Sigmoid colon (tissue), 7 donors: ENCODE results near the gene DOK6. TPM values are rescaled to one million over a fixed set of nuclear protein-coding genes. Genes with fewer than 3 reads are reported as not detected.

Source experiments
- DNase-seq: peaks from one replicate; pipeline ENCODE4 v3.0.0-alpha.2; 2019
- H3K27ac ChIP-seq, 4 donors: fragments of 200-600 bp; sonication (generic); one replicate each; pipeline ENCODE4 v1.5.1; 2016 to 2019; ENCODE audit warnings: mild to moderate bottlenecking in 1 of 4
- H3K27me3 ChIP-seq, 3 donors: fragments of 200-600 bp; sonication (generic); one replicate each; pipeline ENCODE4 v1.5.1; 2019; ENCODE audit warnings: mild to moderate bottlenecking in 1 of 3
- H3K36me3 ChIP-seq, 4 donors: fragments of 200-600 bp; sonication (generic); one replicate each; pipeline ENCODE4 v1.5.1; 2016 to 2019
- H3K4me1 ChIP-seq, 4 donors: fragments of 200-600 bp; sonication (generic); one replicate each; pipeline ENCODE4 v1.5.1; 2017 to 2019
- H3K4me3 ChIP-seq, 4 donors: fragments of 200-600 bp; sonication (generic); one replicate each; pipeline ENCODE4 v1.5.1; 2017 to 2019; ENCODE audit warnings: mild to moderate bottlenecking in 2 of 4, moderate library complexity in 1 of 4
- H3K9me3 ChIP-seq, 4 donors: fragments of 200-600 bp in 3 of 4; sonication (generic) in 3 of 4; one replicate each; pipeline versions ENCODE4 v1.5.1 to v1.6.1; 2013 to 2019
- EP300 ChIP-seq, 4 donors: sonication (generic); formaldehyde crosslinking; IDR thresholded peaks; one replicate each; pipeline ENCODE4 v1.6.1; 2017; ENCODE audit warnings: antibody characterized with exemption in 4 of 4
- POLR2A ChIP-seq, 2 donors: fragments of 450-650 bp; IDR thresholded peaks; one replicate each; pipeline ENCODE4 v1.6.1; 2016; ENCODE audit warnings: antibody characterized with exemption in 2 of 2, mild to moderate bottlenecking in 2 of 2, moderate library complexity in 2 of 2
- POLR2AphosphoS5 ChIP-seq, 4 donors: sonication (generic); formaldehyde crosslinking; IDR thresholded peaks; one replicate each; pipeline ENCODE4 v1.6.1; 2017; ENCODE audit warnings: antibody characterized with exemption in 4 of 4
- whole genome bisulfite sequencing, 2 donors: extraction: QIAGEN DNeasy Blood & Tissue Kit; methylation state at CpG; one replicate each; pipeline ENCODE4 v1.1.7; 2013; 5-methylcytosine and 5-hydroxymethylcytosine counted together
- intact Hi-C: fragments of 100-400 bp; cut with DNase I; formaldehyde crosslinking; loops from one replicate; pipeline ENCODE4 v1.15.1; 2023
- polyA plus RNA-seq, 3 donors: library from polyadenylated mRNA; stranded (reverse); fragments of 200-250 nt; gene quantifications; one replicate each; pipeline ENCODE4 v1.2.3, GENCODE V29; 2013
- total RNA-seq, 4 donors: library from RNA; depleted of rRNA; stranded (reverse); fragments of >200 nt; gene quantifications; one replicate each; pipeline ENCODE4 v1.1.0, GENCODE V29; 2016
- TF ChIP-seq, protein P1 (sequence below), 4 experiments: fragments of 450-650 bp in 3 of 4; fragments of 200-600 bp in 1 of 4; IDR thresholded peaks; one replicate each; pipeline ENCODE4 v1.5.1; 2016 to 2019; ENCODE audit warnings: antibody characterized with exemption in 4 of 4, mild to moderate bottlenecking in 3 of 4, moderate library complexity in 2 of 4
- donor health status: healthy with polysubstance abuse.
- donor health status: Bipolar disorder and iron deficiency.
- donor health status: healthy.

The DOK6 gene
- total and polyA plus RNA-seq, 7 donors, result under 0.01 to 1.9 (median 0.95) TPM

DNA sequence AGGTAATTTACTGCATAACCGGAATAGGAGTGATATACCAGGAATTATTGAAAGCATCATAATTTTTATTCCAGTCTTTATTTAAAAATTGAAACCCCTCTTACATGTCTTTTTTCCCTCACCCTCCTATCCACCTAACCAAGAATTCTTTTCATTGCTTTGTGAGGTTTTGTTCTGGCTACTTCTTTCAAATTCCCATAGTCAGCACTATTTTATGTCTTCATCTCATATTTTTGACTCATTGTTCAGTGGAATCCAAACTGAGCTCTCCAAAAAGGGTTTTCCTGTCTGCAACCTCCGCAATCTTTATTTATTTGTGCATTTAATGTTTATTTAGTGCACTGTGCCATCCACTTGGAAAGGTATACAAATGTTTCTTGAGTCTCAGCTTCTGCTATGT, 128.5 kb downstream of the DOK6 start:
- intact Hi-C loops, result no loop called here
- Histone ChIP-seq H3K4me3 (no peak overlapping the region), H3K27me3 (no peaks in the 10 kb centered on the region), H3K27ac (no peak overlapping the region), H3K9me3 (no peaks in the 10 kb centered on the region), H3K36me3 (no peaks in the 10 kb centered on the region), H3K4me1 (no peaks in the 10 kb centered on the region)
- WGBS, 2 donors, result 83 to 91% methylated on average over 2 of the region's 2 CpGs
- DNase-seq, result no peak
- TF ChIP-seq POLR2AphosphoS5 (IDR thresholded peaks at IDR 0.05) (no peak), POLR2A (IDR thresholded peaks at IDR 0.05) (no peak), EP300 (IDR thresholded peaks at IDR 0.05) (no peak)
- TF ChIP-seq, protein P1, sequence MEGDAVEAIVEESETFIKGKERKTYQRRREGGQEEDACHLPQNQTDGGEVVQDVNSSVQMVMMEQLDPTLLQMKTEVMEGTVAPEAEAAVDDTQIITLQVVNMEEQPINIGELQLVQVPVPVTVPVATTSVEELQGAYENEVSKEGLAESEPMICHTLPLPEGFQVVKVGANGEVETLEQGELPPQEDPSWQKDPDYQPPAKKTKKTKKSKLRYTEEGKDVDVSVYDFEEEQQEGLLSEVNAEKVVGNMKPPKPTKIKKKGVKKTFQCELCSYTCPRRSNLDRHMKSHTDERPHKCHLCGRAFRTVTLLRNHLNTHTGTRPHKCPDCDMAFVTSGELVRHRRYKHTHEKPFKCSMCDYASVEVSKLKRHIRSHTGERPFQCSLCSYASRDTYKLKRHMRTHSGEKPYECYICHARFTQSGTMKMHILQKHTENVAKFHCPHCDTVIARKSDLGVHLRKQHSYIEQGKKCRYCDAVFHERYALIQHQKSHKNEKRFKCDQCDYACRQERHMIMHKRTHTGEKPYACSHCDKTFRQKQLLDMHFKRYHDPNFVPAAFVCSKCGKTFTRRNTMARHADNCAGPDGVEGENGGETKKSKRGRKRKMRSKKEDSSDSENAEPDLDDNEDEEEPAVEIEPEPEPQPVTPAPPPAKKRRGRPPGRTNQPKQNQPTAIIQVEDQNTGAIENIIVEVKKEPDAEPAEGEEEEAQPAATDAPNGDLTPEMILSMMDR (IDR thresholded peaks at IDR 0.05), result no peak

DNA sequence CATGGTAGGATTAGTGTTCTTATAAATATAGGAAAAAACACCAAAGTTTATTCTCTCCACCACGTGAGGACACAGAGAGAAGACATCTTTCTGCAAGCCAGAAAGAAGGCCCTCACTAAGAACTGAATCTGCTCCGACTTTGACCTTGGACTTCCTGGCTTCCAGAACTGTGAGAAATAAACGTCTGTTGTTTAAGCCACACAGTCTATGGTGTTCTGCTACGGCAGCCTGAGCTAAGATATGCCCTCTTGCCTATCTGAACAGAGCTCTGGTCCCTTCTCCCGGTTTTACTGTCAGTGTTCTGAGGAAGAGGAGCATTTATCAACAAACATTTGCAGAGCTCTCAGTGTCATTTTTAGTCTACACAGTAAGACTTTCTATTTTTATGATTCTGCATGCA, 131.3 kb downstream of the DOK6 start:
- intact Hi-C loops, result no loop called here

DNA sequence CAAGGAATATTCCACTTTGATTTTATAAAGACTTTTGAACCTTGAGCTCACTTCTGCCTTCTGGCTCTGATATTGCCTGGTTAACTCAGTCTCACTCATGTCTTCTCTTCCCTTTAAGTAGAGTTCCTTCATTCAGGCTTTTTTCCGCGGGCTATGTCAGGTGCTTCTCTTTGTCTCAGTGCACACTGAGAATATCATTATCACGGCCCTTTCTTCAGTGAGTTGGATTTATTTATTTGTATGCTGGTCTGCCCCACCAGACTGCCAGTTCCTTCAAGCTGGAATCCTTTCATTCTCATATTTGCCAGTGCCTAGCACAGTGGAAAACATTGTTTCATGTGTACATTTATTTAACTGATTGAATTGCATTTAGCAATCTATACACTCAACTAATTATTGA, 136.5 kb downstream of the DOK6 start:
- H3K36me3 ChIP-seq, result no peaks in the 10 kb centered on the region
- no peaks in the 10 kb centered on the region for H3K27me3 ChIP-seq
- H3K4me3 ChIP-seq, result no peak overlapping the region
- H3K4me1 ChIP-seq, result no peaks in the 10 kb centered on the region
- DNase-seq, result no peak
- TF ChIP-seq, protein P1 (IDR thresholded peaks at IDR 0.05), result no peak
- no peak for TF ChIP-seq POLR2A (IDR thresholded peaks at IDR 0.05)
- H3K27ac ChIP-seq, result no peak overlapping the region
- no peaks in the 10 kb centered on the region for H3K9me3 ChIP-seq
- intact Hi-C loops, result no loop called here
- 84 to 92% methylated on average over 3 of the region's 3 CpGs for WGBS, 2 donors

More for the DNA sequence above, 131.3 kb downstream of the DOK6 start:
- WGBS, 2 donors, result 59 to 76% methylated on average over 5 of the region's 5 CpGs
- H3K4me1 ChIP-seq, result no peaks in the 10 kb centered on the region
- TF ChIP-seq EP300 (IDR thresholded peaks at IDR 0.05) (no peak), POLR2A (IDR thresholded peaks at IDR 0.05) (no peak), POLR2AphosphoS5 (IDR thresholded peaks at IDR 0.05) (no peak)
- TF ChIP-seq, protein P1 (IDR thresholded peaks at IDR 0.05), result no peak
- no peak overlapping the region for H3K27ac ChIP-seq
- no peaks in the 10 kb centered on the region for H3K27me3 ChIP-seq
- H3K36me3 ChIP-seq, result no peaks in the 10 kb centered on the region
- H3K4me3 ChIP-seq, result no peak overlapping the region
- DNase-seq, result no peak
- H3K9me3 ChIP-seq, result no peaks in the 10 kb centered on the region

DNA sequence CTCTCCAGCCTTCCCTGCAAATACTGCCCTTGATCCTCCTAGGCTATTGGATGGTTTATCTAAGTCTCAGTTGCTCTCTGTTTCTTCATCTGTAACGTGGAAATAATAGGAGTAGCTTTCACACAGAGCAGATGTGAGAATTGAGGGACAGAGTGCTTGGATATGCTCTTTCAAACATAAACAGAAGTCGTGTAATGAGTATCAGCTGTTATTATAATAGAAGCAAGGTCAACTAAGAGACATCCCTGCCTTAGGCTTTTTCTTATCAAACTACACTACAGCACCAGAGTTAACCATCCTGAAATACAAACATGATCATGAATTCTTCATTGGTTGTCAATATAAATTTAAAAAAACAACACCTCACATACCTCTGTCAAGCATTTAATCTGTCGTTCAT, 138.2 kb downstream of the DOK6 start:
- H3K27me3 ChIP-seq, result no peaks in the 10 kb centered on the region
- no peak for TF ChIP-seq EP300 (IDR thresholded peaks at IDR 0.05)
- TF ChIP-seq, protein P1 (IDR thresholded peaks at IDR 0.05), result no peak
- TF ChIP-seq POLR2AphosphoS5 (IDR thresholded peaks at IDR 0.05), result no peak
- no peak for TF ChIP-seq POLR2A (IDR thresholded peaks at IDR 0.05)
- DNase-seq, result no peak
- intact Hi-C loops, result no loop called here
- H3K27ac ChIP-seq, result no peak overlapping the region
- H3K4me3 ChIP-seq, result no peak overlapping the region
- H3K4me1 ChIP-seq, result no peaks in the 10 kb centered on the region
- H3K9me3 ChIP-seq, result no peaks in the 10 kb centered on the region
- H3K36me3 ChIP-seq, result no peaks in the 10 kb centered on the region
- 54 to 71% methylated on average over 3 of the region's 3 CpGs for WGBS, 2 donors

DNA sequence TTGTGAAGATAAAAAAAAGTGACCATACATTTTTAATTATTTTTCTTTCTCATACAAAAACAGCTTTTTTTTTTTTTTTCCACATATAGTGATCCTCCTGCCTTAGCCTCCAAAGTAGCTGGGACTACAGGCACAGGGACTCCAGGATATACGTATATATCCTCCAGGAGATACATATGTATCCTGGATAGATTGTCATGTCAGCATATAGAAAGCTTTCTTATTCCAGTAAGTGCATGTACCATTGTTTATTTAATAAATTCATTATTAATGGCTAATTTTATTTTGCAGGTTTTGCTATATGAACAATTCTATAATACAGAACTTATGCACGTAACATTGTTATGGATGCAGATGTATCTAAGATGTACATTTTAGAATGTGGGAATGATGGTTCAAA, 138.7 kb downstream of the DOK6 start:
- Histone ChIP-seq H3K27ac (no peak overlapping the region), H3K9me3 (no peaks in the 10 kb centered on the region), H3K4me3 (no peak overlapping the region), H3K4me1 (no peaks in the 10 kb centered on the region), H3K36me3 (no peaks in the 10 kb centered on the region), H3K27me3 (no peaks in the 10 kb centered on the region)
- intact Hi-C loops, result no loop called here
- no peak for DNase-seq
- TF ChIP-seq POLR2AphosphoS5 (IDR thresholded peaks at IDR 0.05) (no peak), POLR2A (IDR thresholded peaks at IDR 0.05) (no peak), EP300 (IDR thresholded peaks at IDR 0.05) (no peak)
- TF ChIP-seq, protein P1 (IDR thresholded peaks at IDR 0.05), result no peak
- 94 to 95% methylated on average over 2 of the region's 2 CpGs for WGBS, 2 donors
